Measurements from ENCODE around the gene GPR52.

GRCh38 chr1:174417921-174418320, 29.8 kb upstream of the GPR52 start:
- TF ChIP-seq POLR2AphosphoS5 (IDR thresholded peaks at IDR 0.05; ENCODE audit: low read depth, low read length) (no peak), TAF1 (IDR thresholded peaks at IDR 0.05; ENCODE audit: borderline replicate concordance, low read depth, low read length) (no peak), POLR2A (IDR thresholded peaks at IDR 0.05; ENCODE audit: low read depth, low read length) (no peak)
